Measurements from ENCODE around the gene PPFIA4. TPM values are rescaled to one million over a fixed set of nuclear protein-coding genes. Genes with fewer than 3 reads are reported as not detected.

Gene PPFIA4
- total RNA-seq, 1 experiment from 2014 or later: 2.4 TPM

GRCh38 chr1:203057911-203058675 is 31.8 kb downstream of the PPFIA4 start:
- DNase-seq (ENCODE audit: low read depth): peak; percentile 91

- DNase-seq (ENCODE audit: low read depth): no peak
Observed at GRCh38 chr1:203058676-203058935, 32.3 kb downstream of the PPFIA4 start.

GRCh38 chr1:203059485-203059884 is 33.2 kb downstream of the PPFIA4 start:
- DNase-seq (ENCODE audit: low read depth): no peak

DNA sequence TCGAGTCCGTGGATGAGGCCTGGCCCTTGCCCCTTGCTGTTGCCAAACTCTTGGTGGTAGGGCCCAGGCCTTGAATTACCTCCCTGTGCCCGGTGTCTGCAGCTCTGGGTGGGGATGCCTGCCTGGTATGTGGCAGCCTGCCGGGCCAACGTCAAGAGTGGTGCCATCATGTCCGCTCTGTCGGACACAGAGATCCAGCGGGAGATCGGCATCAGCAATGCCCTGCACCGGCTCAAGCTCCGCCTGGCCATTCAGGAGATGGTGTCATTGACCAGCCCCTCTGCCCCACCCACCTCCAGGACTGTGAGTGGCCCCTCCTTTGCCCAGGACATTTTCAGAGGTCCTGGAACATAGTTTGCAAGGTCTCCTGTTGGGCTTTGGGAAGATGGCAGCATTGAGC is 33.8 kb downstream of the PPFIA4 start:
- no peak for DNase-seq (ENCODE audit: low read depth)

- DNase-seq (ENCODE audit: low read depth): no peak
Observed at GRCh38 chr1:203063287-203063686, 37.0 kb downstream of the PPFIA4 start.

DNA sequence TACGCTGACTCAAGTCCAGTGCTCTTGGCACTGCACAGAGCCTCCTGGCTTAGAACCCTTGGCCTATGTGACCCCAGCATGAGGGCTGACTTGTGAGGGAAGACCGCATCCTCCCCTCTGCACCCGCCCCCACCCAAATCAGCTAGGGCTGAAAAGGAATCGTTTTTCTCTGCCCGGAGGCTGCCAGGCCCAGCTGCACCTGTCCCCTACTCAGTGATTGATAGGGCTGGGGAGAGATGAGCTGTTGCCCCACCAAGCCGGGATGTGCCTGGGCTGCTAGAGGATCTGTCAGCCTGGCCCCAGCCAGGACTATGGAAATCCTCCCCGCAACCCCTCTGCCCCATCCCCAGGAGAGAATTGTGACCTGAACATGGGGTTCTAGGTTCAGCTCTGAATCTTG is 38.9 kb downstream of the PPFIA4 start:
- DNase-seq (ENCODE audit: low read depth): no peak

DNA sequence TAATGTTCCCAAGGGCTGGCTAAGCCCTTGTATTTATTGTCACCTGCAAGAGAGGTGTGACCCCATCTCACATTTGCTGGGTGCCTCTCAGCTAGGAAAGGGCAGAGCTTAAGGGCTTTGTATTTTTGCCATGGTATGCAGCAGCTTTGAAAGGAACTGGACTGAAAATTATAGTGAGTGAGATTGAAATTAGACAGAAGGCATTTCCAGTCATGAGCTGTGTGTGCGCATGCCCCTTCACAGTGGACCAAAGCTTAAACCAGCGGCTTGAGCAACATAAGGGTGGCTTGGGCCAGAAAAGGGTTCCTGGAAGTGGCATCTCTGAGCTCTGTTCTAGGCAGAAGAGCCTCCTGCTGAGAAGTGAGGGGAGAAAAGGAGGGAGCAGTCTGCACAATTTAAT is 39.7 kb downstream of the PPFIA4 start:
- no peak for DNase-seq (ENCODE audit: low read depth)

DNA sequence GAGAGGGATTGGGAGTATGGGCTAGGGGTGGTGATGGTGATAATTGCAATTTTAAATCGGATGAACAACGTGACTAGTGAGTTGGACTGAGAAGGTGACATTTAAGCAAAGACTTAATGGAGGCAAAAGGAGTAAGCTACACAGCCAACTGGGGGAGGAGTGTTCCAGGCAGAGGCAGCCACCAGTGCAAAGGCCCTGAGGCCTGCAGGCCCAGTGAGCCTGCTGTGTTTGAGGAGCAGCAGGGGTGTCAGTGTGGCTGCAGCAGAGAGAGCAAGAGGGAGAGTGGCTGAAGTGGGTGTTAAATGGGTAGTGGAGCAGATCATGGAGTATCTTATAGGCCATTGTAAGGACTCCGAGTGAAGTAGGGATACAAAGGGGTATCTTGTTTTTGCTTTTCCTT is 40.7 kb downstream of the PPFIA4 start:
- no peak for DNase-seq (ENCODE audit: low read depth)

DNA sequence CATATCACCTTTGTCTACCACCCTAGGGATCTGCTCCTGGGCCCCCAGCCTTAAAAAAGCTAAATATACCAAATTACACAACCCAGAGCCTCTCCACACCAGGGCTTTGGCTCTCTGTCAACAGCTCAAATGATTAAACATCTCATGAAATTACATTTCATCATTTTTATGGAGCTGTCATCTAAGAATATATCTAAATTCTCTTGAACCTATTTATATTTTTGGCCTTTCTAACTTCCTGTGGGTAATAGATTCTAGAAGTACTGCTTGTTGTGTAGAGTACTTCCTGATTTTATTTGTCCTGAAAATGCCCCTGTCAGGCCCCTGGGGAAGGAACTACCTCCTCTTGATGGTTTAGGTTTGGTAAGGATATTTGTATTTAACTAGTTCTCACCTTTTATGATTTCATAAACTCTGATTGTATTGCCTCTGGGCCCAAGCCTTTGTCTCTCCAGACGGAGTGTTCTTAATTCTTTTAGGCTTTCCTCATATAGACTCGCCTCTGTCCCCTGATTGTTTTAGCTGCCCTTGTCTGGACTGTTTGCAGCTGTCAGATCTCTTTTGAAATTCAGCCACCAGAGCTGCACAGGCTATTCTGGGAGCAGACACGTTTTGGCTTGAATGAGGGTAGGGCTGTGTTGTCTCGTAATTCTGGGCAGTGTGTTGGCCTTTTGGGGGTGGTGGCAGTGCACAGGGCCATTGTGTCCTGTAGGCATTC is 42.9 kb downstream of the PPFIA4 start:
- no peak for DNase-seq (ENCODE audit: low read depth)

DNA sequence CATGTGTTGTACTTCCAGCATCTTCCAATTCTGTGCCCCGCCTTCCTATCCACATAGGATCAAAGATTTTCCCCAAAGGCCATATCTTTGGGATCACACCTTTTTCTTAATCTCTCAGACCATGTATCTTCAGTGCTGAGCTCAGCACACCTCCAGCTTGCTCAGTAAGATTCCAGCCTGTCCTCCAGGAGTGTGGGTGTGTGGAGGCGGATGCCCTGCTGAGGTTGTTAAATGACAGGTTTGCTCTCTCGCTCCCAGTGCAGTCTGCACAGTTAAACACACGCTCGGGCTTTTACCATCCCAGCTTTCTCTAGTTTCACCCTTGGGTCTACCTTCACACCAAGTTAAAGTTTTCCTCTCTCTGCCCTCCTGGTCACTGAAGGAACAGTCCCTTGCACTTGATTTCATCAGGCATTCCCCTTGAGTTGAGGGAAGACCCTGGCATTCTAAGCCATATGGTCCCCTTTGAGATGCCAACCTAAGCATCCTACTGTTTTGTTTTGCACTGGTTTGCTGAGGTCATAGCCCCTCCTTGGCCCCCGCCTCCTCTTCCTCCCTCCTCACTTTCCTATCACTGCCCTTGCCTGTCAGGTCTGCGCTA is 45.8 kb downstream of the PPFIA4 start:
- DNase-seq (ENCODE audit: low read depth): no peak

DNA sequence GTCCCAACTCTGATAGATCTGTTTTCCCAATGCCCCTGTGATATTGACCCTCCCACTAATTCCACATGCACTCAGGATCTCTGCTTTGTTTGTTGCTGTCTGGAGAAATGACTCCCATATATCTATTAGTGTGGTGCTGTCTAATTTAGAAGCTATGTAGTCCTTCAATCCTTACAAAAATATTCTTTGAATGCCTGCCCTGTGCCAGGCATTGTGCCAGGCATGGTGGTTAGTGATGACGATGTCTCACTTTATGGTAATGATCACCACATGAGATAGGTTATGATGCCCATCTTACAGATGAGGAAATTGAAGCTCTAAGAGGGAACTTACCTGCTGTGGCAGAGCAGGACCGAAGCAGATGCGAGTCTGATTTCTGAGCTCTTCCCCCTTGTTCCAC is 46.6 kb downstream of the PPFIA4 start:
- DNase-seq (ENCODE audit: low read depth): no peak

- no peak for DNase-seq (ENCODE audit: low read depth)
Observed at GRCh38 chr1:203073469-203073868, 47.2 kb downstream of the PPFIA4 start.

- DNase-seq (ENCODE audit: low read depth): no peak
Observed at GRCh38 chr1:203074610-203075009, 48.3 kb downstream of the PPFIA4 start.

DNA sequence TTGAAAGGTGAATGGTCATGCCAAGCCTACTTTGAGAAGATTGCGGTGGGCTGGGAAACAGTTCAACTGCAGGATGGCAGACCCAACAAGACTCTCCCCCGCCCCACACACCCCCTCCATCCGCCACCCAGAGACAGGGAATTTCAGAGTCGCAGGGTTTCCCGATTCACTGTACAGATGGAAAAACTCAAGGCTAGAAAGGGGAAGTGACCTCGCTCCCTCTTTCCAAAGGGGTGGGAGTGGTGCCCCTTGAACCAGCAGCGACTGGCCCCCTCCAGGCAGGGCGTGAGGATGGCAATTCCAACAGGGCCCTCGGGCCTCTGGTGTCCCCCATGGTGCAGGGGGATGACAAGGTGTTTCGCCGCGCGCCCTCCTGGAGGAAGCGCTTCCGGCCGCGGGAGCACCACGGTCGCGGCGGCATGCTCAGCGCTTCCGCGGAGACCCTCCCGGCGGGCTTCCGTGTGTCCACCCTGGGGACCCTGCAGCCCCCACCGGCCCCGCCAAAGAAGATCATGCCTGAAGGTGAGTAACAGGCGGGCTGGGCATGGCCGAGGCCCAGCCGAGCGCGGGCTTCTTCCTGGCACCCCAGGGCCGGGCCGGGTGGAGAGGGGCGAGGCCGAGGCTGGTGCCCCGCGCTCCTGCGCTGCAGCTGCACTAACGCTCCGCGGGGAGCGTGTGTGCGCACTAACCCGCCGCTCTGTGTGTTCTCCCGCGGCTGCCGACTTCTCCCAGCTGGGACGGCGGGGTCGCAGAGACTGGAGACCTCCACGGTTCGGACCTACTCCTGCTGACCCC is 49.1 kb downstream of the PPFIA4 start:
- DNase-seq (ENCODE audit: low read depth): no peak

DNA sequence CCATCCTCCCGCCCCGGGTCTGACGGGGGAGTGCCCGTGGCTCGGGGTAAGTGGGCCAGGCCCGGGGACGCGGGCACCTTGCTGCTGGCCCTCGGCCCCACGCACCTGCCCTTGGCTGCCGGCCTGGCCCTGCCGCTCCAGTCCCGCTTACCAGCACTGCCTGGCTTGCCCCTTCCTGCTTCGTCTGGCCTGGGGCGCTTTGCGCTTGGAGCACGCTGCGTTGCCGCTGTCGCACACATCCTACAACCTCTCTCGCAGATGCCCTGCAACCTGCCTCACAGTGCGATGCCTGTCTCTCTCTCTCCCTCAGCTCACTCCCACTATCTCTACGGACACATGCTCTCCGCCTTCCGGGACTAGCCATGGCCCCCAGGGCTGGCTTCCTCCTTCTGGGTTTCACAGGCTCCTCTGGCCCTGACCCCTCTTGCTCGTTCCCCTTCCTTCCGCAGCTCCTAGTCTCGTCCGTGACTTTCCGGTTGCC is 49.8 kb downstream of the PPFIA4 start:
- no peak for DNase-seq (ENCODE audit: low read depth)

- no peak for DNase-seq (ENCODE audit: low read depth)
Observed at GRCh38 chr1:203077367-203077766, 51.1 kb downstream of the PPFIA4 start.

GRCh38 chr1:203077956-203078355 is 51.7 kb downstream of the PPFIA4 start:
- DNase-seq (ENCODE audit: low read depth): no peak

DNA sequence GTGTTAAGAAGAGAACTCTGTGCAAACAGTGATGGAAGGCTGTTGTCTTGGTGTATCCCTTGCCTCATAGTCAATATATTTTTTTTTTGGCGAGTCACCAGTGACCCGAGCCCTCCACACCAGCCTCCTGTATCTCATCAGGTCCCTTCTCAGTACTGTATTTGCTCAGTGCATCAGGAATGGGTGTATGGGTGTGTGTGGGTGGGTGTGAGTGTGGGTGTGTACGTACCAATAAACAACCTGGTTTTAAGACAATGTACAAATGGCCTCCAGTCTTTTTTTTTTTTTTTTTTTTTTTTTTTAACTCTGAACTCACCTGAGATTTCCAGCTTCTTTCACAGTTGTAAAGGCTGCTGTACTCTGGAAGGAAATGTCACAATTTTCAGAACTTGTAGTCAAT is 52.2 kb downstream of the PPFIA4 start:
- DNase-seq (ENCODE audit: low read depth): no peak

DNA sequence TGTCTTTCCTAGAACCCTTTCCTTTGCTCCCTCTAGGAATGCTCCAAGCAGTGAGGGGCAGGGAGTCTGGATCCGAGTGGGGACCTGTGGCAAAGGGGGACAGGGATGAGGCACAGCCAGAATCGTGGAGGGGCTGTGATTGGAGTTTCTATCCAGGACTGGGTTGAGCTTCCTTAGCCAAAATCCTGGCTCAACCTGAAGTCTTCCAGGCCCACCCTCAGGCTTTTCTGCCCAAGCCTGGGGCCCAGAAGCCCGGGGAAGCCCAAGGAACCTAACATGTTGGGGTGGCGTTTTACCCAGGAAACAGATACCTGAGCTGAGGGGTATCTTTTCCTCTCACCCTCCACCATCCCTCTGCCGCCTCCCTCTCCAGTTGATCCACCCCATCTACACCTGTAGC is 54.2 kb downstream of the PPFIA4 start:
- no peak for DNase-seq (ENCODE audit: low read depth)

GRCh38 chr1:203081465-203082230 is 55.4 kb downstream of the PPFIA4 start:
- no peak for DNase-seq (ENCODE audit: low read depth)

DNA sequence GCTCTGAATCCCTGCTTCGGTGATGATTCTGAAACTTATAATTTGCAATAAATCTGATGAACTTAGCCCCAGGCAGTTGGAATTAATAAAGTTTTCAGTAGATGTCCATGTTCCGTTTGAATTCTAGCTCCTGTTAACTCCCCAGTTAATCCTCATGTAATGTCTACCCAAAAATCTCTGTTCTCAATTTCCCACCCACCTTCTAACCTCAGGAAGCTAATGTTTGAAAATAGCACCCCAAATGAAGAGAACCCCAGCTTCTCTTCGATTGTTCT is 55.9 kb downstream of the PPFIA4 start:
- no peak for DNase-seq (ENCODE audit: low read depth)

Data from RPMI7951 (cell line).